ENCODE data around the gene TRAT1.

DNA sequence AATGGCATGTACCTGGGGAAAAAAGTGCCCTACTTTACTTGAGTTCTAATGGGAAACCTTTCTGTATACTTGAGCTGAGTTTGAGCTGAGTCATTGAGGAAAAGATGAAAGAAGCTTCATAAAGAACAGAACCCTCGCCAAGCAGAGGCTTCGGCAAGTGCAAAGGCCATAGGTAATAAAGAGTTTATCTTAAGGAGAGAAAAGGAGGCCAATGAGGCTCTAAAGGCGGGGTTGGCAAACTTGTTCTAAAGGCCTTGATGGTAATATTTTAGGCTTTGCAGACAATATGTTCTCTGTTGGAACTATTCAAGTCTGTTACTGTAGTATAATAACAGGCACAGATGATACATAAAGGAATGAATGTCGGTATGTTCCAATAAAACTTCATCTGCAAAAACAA, 17.6 kb upstream of the TRAT1 start:
- TF ChIP-seq POLR2AphosphoS2 (IDR thresholded peaks at IDR 0.05; ENCODE audit: low read depth, low read length) = no peak
- TF ChIP-seq CENPX (CRISPR knock-in tag; IDR thresholded peaks at IDR 0.05) = no peak
- TF ChIP-seq ZNF282 (IDR thresholded peaks at IDR 0.05; ENCODE audit: partially characterized antibody) = no peak
- TF ChIP-seq, protein P1, sequence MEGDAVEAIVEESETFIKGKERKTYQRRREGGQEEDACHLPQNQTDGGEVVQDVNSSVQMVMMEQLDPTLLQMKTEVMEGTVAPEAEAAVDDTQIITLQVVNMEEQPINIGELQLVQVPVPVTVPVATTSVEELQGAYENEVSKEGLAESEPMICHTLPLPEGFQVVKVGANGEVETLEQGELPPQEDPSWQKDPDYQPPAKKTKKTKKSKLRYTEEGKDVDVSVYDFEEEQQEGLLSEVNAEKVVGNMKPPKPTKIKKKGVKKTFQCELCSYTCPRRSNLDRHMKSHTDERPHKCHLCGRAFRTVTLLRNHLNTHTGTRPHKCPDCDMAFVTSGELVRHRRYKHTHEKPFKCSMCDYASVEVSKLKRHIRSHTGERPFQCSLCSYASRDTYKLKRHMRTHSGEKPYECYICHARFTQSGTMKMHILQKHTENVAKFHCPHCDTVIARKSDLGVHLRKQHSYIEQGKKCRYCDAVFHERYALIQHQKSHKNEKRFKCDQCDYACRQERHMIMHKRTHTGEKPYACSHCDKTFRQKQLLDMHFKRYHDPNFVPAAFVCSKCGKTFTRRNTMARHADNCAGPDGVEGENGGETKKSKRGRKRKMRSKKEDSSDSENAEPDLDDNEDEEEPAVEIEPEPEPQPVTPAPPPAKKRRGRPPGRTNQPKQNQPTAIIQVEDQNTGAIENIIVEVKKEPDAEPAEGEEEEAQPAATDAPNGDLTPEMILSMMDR (CRISPR knock-in tag; IDR thresholded peaks at IDR 0.05) = no peak
- no peak for TF ChIP-seq ZIK1 (CRISPR knock-in tag; IDR thresholded peaks at IDR 0.05; ENCODE audit: borderline replicate concordance, low read depth)
- no peak for TF ChIP-seq ZNF260 (CRISPR knock-in tag; IDR thresholded peaks at IDR 0.05; ENCODE audit: borderline replicate concordance, low read depth)
- TF ChIP-seq, protein P2, sequence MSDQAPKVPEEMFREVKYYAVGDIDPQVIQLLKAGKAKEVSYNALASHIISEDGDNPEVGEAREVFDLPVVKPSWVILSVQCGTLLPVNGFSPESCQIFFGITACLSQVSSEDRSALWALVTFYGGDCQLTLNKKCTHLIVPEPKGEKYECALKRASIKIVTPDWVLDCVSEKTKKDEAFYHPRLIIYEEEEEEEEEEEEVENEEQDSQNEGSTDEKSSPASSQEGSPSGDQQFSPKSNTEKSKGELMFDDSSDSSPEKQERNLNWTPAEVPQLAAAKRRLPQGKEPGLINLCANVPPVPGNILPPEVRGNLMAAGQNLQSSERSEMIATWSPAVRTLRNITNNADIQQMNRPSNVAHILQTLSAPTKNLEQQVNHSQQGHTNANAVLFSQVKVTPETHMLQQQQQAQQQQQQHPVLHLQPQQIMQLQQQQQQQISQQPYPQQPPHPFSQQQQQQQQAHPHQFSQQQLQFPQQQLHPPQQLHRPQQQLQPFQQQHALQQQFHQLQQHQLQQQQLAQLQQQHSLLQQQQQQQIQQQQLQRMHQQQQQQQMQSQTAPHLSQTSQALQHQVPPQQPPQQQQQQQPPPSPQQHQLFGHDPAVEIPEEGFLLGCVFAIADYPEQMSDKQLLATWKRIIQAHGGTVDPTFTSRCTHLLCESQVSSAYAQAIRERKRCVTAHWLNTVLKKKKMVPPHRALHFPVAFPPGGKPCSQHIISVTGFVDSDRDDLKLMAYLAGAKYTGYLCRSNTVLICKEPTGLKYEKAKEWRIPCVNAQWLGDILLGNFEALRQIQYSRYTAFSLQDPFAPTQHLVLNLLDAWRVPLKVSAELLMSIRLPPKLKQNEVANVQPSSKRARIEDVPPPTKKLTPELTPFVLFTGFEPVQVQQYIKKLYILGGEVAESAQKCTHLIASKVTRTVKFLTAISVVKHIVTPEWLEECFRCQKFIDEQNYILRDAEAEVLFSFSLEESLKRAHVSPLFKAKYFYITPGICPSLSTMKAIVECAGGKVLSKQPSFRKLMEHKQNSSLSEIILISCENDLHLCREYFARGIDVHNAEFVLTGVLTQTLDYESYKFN (CRISPR knock-in tag; conservative IDR thresholded peaks at IDR 0.05) = no peak
- TF ChIP-seq MED13 (CRISPR knock-in tag; IDR thresholded peaks at IDR 0.05) = no peak
- TF ChIP-seq, protein P3, sequence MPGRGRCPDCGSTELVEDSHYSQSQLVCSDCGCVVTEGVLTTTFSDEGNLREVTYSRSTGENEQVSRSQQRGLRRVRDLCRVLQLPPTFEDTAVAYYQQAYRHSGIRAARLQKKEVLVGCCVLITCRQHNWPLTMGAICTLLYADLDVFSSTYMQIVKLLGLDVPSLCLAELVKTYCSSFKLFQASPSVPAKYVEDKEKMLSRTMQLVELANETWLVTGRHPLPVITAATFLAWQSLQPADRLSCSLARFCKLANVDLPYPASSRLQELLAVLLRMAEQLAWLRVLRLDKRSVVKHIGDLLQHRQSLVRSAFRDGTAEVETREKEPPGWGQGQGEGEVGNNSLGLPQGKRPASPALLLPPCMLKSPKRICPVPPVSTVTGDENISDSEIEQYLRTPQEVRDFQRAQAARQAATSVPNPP (CRISPR knock-in tag; IDR thresholded peaks at IDR 0.05) = no peak
- TF ChIP-seq FOXJ3 (CRISPR knock-in tag; IDR thresholded peaks at IDR 0.05; ENCODE audit: borderline replicate concordance) = no peak
- no peak for TF ChIP-seq NR2C2 (CRISPR knock-in tag; IDR thresholded peaks at IDR 0.05; ENCODE audit: borderline replicate concordance)
- TF ChIP-seq, protein P4, sequence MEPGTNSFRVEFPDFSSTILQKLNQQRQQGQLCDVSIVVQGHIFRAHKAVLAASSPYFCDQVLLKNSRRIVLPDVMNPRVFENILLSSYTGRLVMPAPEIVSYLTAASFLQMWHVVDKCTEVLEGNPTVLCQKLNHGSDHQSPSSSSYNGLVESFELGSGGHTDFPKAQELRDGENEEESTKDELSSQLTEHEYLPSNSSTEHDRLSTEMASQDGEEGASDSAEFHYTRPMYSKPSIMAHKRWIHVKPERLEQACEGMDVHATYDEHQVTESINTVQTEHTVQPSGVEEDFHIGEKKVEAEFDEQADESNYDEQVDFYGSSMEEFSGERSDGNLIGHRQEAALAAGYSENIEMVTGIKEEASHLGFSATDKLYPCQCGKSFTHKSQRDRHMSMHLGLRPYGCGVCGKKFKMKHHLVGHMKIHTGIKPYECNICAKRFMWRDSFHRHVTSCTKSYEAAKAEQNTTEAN (CRISPR knock-in tag; conservative IDR thresholded peaks at IDR 0.05) = no peak
- TF ChIP-seq, protein P5, sequence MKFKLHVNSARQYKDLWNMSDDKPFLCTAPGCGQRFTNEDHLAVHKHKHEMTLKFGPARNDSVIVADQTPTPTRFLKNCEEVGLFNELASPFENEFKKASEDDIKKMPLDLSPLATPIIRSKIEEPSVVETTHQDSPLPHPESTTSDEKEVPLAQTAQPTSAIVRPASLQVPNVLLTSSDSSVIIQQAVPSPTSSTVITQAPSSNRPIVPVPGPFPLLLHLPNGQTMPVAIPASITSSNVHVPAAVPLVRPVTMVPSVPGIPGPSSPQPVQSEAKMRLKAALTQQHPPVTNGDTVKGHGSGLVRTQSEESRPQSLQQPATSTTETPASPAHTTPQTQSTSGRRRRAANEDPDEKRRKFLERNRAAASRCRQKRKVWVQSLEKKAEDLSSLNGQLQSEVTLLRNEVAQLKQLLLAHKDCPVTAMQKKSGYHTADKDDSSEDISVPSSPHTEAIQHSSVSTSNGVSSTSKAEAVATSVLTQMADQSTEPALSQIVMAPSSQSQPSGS (CRISPR knock-in tag; IDR thresholded peaks at IDR 0.05) = no peak
